GM21825 (cell line): ENCODE measurements around the gene SEH1L.
"Not testable (repeated sequence)": the region's sequence is repeated elsewhere in the genome, so short reads cannot be mapped to it uniquely, and the experiment has no call there.

Source experiments
- ATAC-seq: cut with Tn5 transposase; IDR thresholded peaks from one replicate; pipeline ENCODE4 v1.9.1; 2021; ENCODE audit warnings: mild to moderate bottlenecking, moderate library complexity; ENCODE audit not compliant: unreplicated experiment

SEH1L gene

DNA sequence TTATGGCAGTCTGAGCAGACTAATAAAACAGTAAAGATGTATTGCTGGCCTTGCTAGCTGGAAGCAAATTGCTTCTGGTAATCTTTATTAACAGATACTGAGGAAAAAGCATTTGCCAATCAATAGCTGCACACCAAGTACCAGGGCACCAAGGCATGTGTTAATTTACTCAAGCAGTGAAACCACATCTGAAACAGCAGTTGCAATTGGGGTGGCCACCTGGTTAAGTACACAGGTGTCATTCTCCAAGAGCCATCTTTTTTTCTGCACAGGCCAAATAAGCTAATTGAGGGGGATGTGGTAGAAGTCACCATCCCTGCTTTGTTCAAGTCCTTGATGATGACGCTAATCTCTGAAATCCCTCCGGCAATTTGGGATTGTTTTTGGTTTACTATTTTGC, 8.6 kb upstream of the SEH1L start:
- ATAC-seq, result no peak

DNA sequence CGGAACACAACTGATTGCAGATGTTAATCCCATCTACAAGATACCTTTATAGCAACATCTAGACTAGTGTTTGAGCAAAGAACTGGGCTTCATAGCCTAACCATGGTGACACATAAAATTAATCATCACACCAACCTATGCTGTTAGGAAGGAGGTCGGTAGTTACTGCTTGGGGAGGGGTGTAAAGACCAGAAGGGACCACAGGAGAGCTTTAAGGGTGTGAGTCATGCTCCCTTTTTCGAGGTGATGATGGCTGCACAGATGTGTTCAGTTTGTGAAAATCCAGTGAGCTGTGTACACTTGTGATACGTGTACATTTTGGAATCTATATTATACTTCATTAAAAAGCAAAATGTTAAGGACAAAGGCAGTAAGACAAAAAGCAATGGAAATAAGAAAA, 4.6 kb upstream of the SEH1L start:
- ATAC-seq, result no peak

DNA sequence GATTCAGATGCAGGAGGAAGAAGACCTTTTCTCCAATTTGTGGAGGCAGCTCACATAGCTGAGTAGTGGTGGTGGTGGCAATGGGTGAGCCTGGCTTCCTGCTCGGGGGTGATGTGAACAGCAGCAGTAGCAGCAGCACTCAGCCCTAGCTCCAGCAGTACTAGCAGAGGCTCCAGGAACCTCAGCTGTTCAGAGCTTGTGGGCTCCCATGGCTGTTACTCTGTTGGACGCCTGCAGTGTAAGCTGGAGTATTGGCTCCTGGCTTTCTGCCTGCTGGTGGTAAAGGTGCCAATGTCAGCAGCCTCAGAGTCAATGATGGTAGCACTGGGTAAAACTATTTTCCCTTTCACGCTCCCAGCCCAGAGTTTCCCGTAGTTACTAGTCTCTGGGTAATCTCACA, 3.1 kb upstream of the SEH1L start:
- no peak for ATAC-seq

DNA sequence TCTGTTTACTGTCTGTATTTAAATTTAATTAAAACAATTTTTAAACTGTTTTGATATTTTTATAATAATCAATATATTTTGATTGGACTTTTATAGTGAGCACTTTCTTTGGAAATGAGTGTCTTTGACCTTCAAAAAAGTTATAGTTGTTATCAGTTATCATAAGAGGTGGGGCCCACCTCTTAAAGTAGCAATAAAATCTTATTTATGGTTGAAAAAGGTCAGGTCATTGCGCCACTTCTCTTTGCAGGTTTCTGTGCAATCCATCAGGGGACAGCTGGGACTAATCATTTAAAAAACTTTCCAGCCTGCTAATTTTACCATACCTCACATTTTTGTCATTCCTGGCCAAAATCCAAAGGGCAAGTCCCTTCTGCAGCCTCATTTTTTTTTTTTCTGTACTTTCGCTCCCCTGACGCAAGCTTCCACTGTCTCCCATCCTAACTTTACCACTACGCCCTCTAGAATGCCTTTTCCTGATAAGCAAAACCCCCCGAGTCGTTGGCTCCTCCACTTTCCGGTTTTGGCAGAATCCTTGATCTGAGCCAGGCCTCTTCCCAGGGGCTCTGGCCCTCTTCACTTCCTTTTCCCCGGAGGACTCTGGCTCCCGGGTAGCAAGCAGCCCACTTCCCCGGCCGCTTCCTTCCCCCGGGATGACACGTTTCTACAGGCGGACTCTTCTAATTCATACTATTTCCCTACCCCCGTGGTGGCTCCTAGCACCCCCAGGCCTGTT, 1.1 kb upstream of the SEH1L start:
- peak; percentile 2 for ATAC-seq

GRCh38 chr18:12948050-12948804, 416 bp downstream of the SEH1L start:
- peak; percentile 60 for ATAC-seq

DNA sequence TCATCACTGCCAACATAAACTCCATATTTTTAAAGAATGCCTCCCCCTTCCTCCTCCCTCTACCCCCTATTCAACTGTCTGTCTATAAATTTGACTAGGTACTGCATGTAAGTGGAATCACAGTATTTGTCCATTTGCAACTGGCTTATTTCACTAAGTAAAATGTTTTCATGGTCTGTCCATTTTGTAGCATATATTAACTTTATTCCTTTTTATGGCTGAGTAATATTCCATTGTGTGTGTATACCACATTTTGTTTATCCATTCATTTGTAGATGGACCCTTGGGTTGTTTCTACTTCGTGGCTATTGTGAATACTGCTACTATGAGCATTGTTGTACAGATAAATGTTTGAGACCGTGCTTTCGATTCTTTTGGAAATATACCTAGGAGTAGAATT, 10.7 kb downstream of the SEH1L start:
- ATAC-seq, result no peak

DNA sequence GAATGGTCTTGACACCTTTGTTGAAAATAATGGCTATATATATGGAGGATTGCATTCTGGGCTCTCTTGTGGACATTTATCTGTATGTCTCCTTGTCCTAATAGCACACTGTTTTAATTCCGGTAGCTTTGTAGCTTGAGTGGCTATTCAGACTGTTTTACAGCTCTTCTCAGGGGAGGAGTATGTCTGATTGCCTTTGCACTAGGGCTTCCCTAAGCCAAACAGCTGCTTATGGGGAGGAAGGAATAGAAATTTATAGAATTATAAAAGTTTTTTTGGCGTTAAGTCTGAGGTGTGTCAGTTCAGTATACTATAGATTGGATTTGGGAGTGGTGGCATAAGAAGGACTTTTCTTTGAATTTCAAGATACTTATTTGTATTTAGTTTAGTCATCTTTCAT, 12.6 kb downstream of the SEH1L start:
- ATAC-seq, result no peak

DNA sequence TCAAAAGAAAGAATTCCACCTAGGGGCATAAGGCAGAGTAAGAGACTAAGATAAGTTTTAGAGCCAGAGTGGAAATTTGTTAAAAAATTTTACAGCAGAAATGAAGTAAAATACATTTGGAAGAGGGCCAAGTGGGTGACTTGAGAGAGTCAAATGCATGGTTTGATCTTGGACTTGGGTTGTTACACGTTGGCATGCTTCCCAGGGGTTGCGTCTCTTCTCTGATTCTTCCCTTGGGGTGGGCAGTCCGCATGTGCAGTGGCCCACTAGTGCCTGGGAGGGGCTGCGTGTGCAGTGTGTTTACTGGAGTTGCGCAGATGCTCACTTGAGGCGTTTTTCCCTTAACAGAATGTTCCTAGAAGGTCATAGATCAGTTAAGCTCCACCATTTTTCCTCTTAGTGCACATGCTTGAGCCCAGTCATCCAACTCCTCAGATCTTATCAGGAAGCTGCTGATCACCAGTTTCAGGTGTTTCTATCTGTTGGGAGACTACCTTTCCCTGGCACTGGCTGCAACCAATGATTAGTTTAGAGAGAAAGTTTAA, 13.1 kb downstream of the SEH1L start:
- ATAC-seq, result no peak

GRCh38 chr18:12963069-12963468, 15.3 kb downstream of the SEH1L start:
- no peak for ATAC-seq

- no peak for ATAC-seq
Measured at GRCh38 chr18:12968115-12968514, 20.3 kb downstream of the SEH1L start.

DNA sequence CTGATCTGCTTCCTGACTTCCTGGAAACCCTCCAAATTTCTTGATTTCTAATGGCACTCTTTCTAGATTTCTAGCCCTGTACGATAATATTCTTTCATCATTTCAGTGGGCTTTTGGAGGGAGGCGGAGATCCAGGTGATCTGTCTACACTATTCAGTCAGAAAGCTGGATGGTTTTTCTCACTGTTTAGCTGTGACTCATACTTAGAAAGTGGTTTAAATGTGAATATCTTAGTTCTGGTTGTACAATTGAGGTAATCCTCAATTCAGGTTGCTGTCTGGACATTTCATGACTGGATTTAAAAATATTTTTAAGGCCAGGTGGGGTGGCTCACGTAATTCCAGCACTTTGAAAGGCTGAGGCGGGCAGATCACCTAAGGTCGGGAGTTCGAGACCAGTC, 20.8 kb downstream of the SEH1L start:
- ATAC-seq, result no peak

DNA sequence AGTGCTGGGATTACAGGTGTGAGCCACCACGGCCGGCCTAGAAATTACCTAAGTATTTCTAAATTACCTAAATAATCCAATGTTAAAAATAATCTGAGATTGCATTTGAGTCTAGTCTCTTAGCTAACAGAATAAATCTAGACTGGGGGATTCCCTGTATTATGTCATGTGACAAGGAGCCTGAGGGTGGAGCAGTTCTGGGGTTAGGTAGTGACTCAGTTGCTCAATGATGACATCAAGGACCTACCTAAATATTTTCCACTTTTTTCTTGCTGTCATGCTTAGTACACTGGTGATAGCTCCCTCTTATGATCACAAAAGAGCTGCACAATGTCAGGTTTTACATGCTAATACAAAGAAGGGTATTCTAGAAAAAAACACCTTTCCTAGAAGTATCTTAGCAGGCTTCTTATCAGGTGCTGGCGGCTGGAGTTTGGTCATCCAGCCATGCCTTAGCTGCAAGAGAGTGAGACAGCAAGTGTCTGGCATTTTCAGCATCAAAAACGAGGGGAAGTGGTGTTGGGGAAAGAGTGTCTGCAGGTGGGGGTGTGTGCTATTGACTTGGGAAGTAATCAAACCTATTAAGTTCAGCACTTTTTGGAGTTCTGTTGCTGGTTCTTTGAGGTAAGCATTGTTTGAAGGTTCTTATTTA, 25.9 kb downstream of the SEH1L start:
- no peak for ATAC-seq

- ATAC-seq, result no peak
Measured at GRCh38 chr18:12975488-12975887, 27.7 kb downstream of the SEH1L start.

- ATAC-seq, result no peak
Measured at GRCh38 chr18:12976305-12976704, 28.5 kb downstream of the SEH1L start.

DNA sequence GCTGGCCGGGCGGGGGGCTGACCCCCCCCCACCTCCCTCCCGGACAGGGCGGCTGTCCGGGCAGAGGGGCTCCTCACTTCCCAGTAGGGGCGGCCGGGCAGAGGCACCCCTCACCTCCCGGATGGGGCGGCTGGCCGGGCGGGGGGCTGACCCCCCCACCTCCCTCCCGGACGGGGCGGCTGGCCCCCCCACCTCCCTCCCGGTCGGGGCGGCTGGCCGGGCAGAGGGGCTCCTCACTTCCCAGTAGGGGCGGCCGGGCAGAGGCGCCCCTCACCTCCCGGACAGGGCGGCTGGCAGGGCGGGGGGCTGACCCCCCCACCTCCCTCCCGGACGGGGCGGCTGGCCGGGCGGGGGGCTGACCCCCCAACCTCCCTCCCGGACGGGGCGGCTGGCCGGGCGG, 32.3 kb downstream of the SEH1L start:
- not testable (repeated sequence) for ATAC-seq

GRCh38 chr18:12989397-12990122, 41.7 kb downstream of the SEH1L start:
- ATAC-seq, result no peak

- ATAC-seq, result no peak
Measured at GRCh38 chr18:12990123-12990475, 42.3 kb downstream of the SEH1L start.

DNA sequence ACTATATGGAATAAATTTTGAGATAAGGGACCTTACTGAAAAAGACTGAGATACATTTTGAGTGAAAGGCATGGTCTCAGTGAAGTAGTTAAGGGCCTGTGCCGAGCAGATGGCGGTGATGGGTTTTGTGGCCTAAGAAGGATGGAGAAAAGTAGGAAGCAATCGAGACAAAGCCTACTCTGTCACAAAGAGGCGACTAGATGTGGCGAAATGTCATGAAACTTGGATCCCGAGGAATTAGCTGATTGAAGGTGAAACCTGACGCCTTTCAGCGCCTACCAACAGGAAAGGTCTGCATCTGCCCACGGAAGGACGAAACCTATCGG, 42.8 kb downstream of the SEH1L start:
- ATAC-seq, result no peak

DNA sequence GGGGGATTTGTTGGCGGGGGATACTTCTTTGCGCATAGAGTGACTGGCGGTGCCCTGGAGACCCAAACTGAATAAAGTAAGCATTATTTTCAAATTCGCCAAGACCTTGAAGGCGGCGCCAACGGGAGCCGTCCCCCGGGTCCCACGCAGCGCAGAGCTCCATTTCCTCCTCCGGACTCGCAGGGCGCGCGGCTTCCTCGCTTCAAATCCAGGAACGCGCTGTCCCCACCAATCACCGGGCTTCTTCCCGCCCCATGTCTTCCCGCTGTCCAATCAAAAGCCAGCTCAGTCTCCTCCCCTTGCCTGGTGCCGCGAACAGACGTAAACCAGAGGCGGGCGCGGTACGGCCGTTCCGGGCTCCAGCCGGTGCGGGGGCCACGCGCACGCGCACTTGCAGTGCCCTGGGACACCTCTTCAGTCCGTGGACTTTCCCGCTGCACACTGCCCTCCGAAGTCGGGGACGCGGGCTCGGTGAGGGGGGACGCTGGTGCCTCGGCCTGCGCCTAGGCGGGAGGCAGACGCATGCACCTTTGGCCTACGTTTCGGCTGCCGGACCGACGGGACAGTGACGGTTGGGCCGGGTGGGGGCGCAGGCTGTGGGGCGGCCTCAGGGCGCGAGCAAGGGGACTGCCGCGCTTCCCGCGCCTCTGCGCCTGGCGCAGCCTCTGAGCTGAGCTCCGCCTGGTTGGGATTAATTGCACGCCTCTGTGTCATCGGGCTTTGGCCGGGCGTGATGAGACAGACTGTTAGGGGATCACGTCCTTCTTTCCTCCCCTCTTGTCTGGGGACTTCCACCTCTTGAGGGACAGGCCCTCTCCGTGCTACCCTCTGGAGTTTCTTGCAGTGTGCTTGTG, 43.4 kb downstream of the SEH1L start, which contains the start of gene CEP192:
TSS of gene CEP192 (plus strand) at position 396 of the 854 bp plus-strand sequence. CDS start 8,063 bp downstream, outside the sequence.
- ATAC-seq, result peak; percentile 76

GRCh38 chr18:12991821-12992179, 44.0 kb downstream of the SEH1L start:
- ATAC-seq, result no peak
